Measurements from ENCODE around the gene MXRA8.

Gene MXRA8

GRCh38 chr1:1348420-1349255 is 9.7 kb downstream of the MXRA8 start:
- DNase-seq = no peak

- DNase-seq = no peak
These were observed 10.5 kb downstream of the MXRA8 start for GRCh38 chr1:1347663-1348419.

- no peak for DNase-seq
These were observed 11.2 kb downstream of the MXRA8 start for GRCh38 chr1:1347026-1347595.

GRCh38 chr1:1346501-1346890 is 11.9 kb downstream of the MXRA8 start:
- no peak for DNase-seq

- no peak for DNase-seq
These were observed 12.4 kb downstream of the MXRA8 start for GRCh38 chr1:1345860-1346500.

- DNase-seq = no peak
These were observed 13.0 kb downstream of the MXRA8 start for GRCh38 chr1:1345384-1345783.

GRCh38 chr1:1344655-1345361 is 13.5 kb downstream of the MXRA8 start:
- DNase-seq = no peak

GRCh38 chr1:1343811-1344421 is 14.4 kb downstream of the MXRA8 start:
- DNase-seq = no peak

GRCh38 chr1:1342584-1343115 is 15.7 kb downstream of the MXRA8 start:
- no peak for DNase-seq

GRCh38 chr1:1342061-1342562 is 16.2 kb downstream of the MXRA8 start:
- DNase-seq = no peak

GRCh38 chr1:1341549-1342021 is 16.8 kb downstream of the MXRA8 start:
- DNase-seq = no peak

- DNase-seq = no peak
These were observed 17.4 kb downstream of the MXRA8 start for GRCh38 chr1:1340791-1341548.

GRCh38 chr1:1340185-1340584 is 18.2 kb downstream of the MXRA8 start:
- DNase-seq = no peak

GRCh38 chr1:1338278-1338677 is 20.1 kb downstream of the MXRA8 start:
- no peak for DNase-seq

GRCh38 chr1:1337793-1338147 is 20.6 kb downstream of the MXRA8 start:
- peak; percentile 37 for DNase-seq

- DNase-seq = no peak
These were observed 21.2 kb downstream of the MXRA8 start for GRCh38 chr1:1336931-1337792.

GRCh38 chr1:1336446-1336845 is 21.9 kb downstream of the MXRA8 start:
- DNase-seq = no peak

- no peak for DNase-seq
These were observed 22.5 kb downstream of the MXRA8 start for GRCh38 chr1:1335792-1336248.

GRCh38 chr1:1335283-1335682 is 23.1 kb downstream of the MXRA8 start:
- no peak for DNase-seq

GRCh38 chr1:1334835-1335234 is 23.5 kb downstream of the MXRA8 start:
- no peak for DNase-seq
